GM12878 (cell line): ENCODE measurements around the gene MOB2. TPM values are rescaled to one million over a fixed set of nuclear protein-coding genes. Genes with fewer than 3 reads are reported as not detected.

Experiments
- ATAC-seq: fragments of 200-7000 bp; cut with Tn5 transposase; 3 replicates; pipeline ENCODE4 v1.9.1; 2020; ENCODE audit warnings: mild to moderate bottlenecking, moderate library complexity
- BruUV-seq: library from RNA; stranded (reverse); fragments of 400-500 nt; replicated peaks from 2 replicates; lab custom pipeline; 2021; lab: Mats Ljungman, UMichigan
- CTCF ChIA-PET: fragments of 300-600 bp; sonication (Branson Sonifier 250); formaldehyde crosslinking; extraction: SDS; loops from one replicate; lab custom pipeline; 2021; ENCODE audit warnings: inconsistent platforms; lab: Yijun Ruan, JAX
- POLR2A ChIA-PET: fragments of 350-600 bp; formaldehyde crosslinking; extraction: SDS; loops from one replicate; lab custom pipeline; 2021; ENCODE audit warnings: inconsistent platforms; lab: Charles Lee
- RAD21 ChIA-PET: fragments of 300-600 bp; sonication (Branson Sonifier 250); formaldehyde crosslinking; loops from one replicate; lab custom pipeline; 2023; ENCODE audit warnings: antibody characterized with exemption; ENCODE audit not compliant: unreplicated experiment; lab: Charles Lee
- SMC1A ChIA-PET: fragments of 300-600 bp; sonication (Branson Sonifier 250); formaldehyde crosslinking; loops from one replicate; lab custom pipeline; 2023; ENCODE audit not compliant: unreplicated experiment, uncharacterized antibody; lab: Charles Lee
- DNase-seq: peaks from one replicate; pipeline ENCODE4 v3.0.0-alpha.2; 2011; ENCODE audit warnings: low read depth, low spot score
- FAIRE-seq: peaks from 3 replicates; lab custom pipeline; 2011; peaks lifted over from hg19 to GRCh38; lab: Jason Lieb, UNC
- H2AFZ ChIP-seq: 2 replicates; pipeline ENCODE4 v1.6.0; 2011; ENCODE audit warnings: low read depth, low read length, control low read depth; ENCODE audit not compliant: control insufficient read depth
- H3K27ac ChIP-seq: 2 replicates; pipeline ENCODE4 v1.5.1; 2011; ENCODE audit warnings: control low read depth; ENCODE audit not compliant: control insufficient read depth, insufficient read depth
- H3K27me3 ChIP-seq, 2 experiments: replicated peaks in 1 of 2; 2 replicates each; pipeline versions ENCODE4 v1.6.0 to v1.6.1; 2011; ENCODE audit warnings: low read length in 1 of 2; ENCODE audit not compliant: control insufficient read depth in 2 of 2, insufficient read depth in 2 of 2
- H3K36me3 ChIP-seq, 2 experiments: 2 replicates each; pipeline ENCODE4 v1.5.1; 2011; ENCODE audit warnings: low read length in 1 of 2; ENCODE audit not compliant: control insufficient read depth in 2 of 2, insufficient read depth in 2 of 2
- H3K4me1 ChIP-seq: 2 replicates; pipeline ENCODE4 v1.6.1; 2011; ENCODE audit warnings: mild to moderate bottlenecking, low read length, moderate library complexity, mixed read lengths; ENCODE audit not compliant: control insufficient read depth, insufficient read depth
- H3K4me2 ChIP-seq: 2 replicates; pipeline ENCODE4 v1.6.0; 2011; ENCODE audit warnings: control low read depth; ENCODE audit not compliant: control insufficient read depth, insufficient read depth
- H3K4me3 ChIP-seq: fragments of 200-600 bp; sonication (generic); 2 replicates; pipeline ENCODE4 v1.5.1; 2016
- H3K79me2 ChIP-seq: 2 replicates; pipeline ENCODE4 v1.6.0; 2011; ENCODE audit warnings: low read length; ENCODE audit not compliant: control insufficient read depth, insufficient read depth
- H3K9ac ChIP-seq: 2 replicates; pipeline ENCODE4 v1.8.0; 2011; ENCODE audit warnings: low read length, control low read depth, mixed read lengths; ENCODE audit not compliant: control insufficient read depth, insufficient read depth
- H3K9me3 ChIP-seq: replicated peaks from 3 replicates; pipeline ENCODE4 v1.5.1; 2011; ENCODE audit warnings: mild to moderate bottlenecking, low read length; ENCODE audit not compliant: control insufficient read depth, insufficient read depth
- H4K20me1 ChIP-seq: 2 replicates; pipeline ENCODE4 v1.6.0; 2011; ENCODE audit not compliant: control insufficient read depth, insufficient read depth
- CHD4 ChIP-seq: fragments of 200-600 bp; sonication (generic); IDR thresholded peaks from 2 replicates; pipeline ENCODE4 v1.6.1; 2016; ENCODE audit warnings: mild to moderate bottlenecking
- GATAD2B ChIP-seq: fragments of 450-650 bp; conservative IDR thresholded peaks from 2 replicates; pipeline ENCODE4 v1.6.1; 2017; ENCODE audit warnings: low read depth, mild to moderate bottlenecking, moderate library complexity
- PKNOX1 ChIP-seq: fragments of 450-650 bp; IDR thresholded peaks from 2 replicates; pipeline ENCODE4 v1.6.1; 2016; ENCODE audit warnings: mild to moderate bottlenecking
- PML ChIP-seq: IDR thresholded peaks from 2 replicates; pipeline ENCODE4 v1.6.1; 2012; ENCODE audit warnings: low read length, inconsistent platforms
- POLR2A ChIP-seq: IDR thresholded peaks from 2 replicates; pipeline ENCODE4 v1.6.1; 2011; ENCODE audit warnings: low read depth, mild to moderate bottlenecking, low read length
- SPI1 ChIP-seq: IDR thresholded peaks from 2 replicates; pipeline ENCODE4 v1.6.1; 2011; ENCODE audit warnings: low read depth, mild to moderate bottlenecking, low read length, moderate library complexity, borderline replicate concordance; ENCODE audit not compliant: insufficient read depth
- SREBF1 ChIP-seq: IDR thresholded peaks from 2 replicates; pipeline ENCODE4 v1.6.1; 2012; ENCODE audit warnings: mild to moderate bottlenecking, low read length
- ZBTB4 ChIP-seq: fragments of 450-650 bp; formaldehyde crosslinking; IDR thresholded peaks from 2 replicates; pipeline ENCODE4 v1.4.0; 2022; ENCODE audit warnings: mild to moderate bottlenecking, moderate library complexity
- ZNF207 ChIP-seq: fragments of 450-650 bp; IDR thresholded peaks from 2 replicates; pipeline ENCODE4 v1.6.1; 2014; ENCODE audit warnings: antibody characterized with exemption, mild to moderate bottlenecking, borderline replicate concordance
- WGBS: methylation state at CpG from one replicate; pipeline ENCODE4 v1.1.6; 2016; ENCODE audit warnings: low lambda C conversion rate; ENCODE audit not compliant: insufficient replicate concordance, insufficient coverage; ENCODE audit errors: missing lambda C conversion rate; 5-methylcytosine and 5-hydroxymethylcytosine counted together
- in situ Hi-C: fragments of 300-500 bp; cut with MboI; formaldehyde crosslinking; loops from 9 replicates; pipeline ENCODE4 v1.14.3; 2018; ENCODE audit warnings: mixed read lengths
- intact Hi-C: fragments of 100-400 bp; cut with micrococcal nuclease; formaldehyde crosslinking; loops from one replicate; pipeline ENCODE4 v1.14.2; 2022; ENCODE audit not compliant: unreplicated experiment
- polyA plus RNA-seq, 11 experiments: library from polyadenylated mRNA; depleted of rRNA in 4 of 11; unstranded in 6 of 11; stranded (reverse) in 5 of 11; fragments of >200 nt; fragmentation: Nextera tagmentation in 4 of 11; fragmentation: Illumina TruSeq in 1 of 11; extraction: Ambion mirVana in 4 of 11; extraction: Trizol in 1 of 11; gene quantifications; 1 replicate in 1 of 11; 2 replicates in 10 of 11; pipeline versions ENCODE4 v1.2.1 to v1.2.3, GENCODE V29; 2011 to 2016; ENCODE audit warnings: inconsistent platforms in 2 of 11, missing spikeins in 2 of 11, low read depth in 1 of 11
- total RNA-seq, 4 experiments: library from RNA; depleted of rRNA in 3 of 4; stranded (reverse); fragments of >200 nt in 3 of 4; fragmentation: Illumina TruSeq in 1 of 4; extraction: Trizol in 1 of 4; gene quantifications; 2 replicates each; pipeline versions ENCODE4 v1.2.1 to v1.2.3, GENCODE V29; 2013 to 2021

The MOB2 gene
- total and polyA plus RNA-seq, 10 of the 15 experiments (the other 5 are each of a cell fraction or from before 2014, with no cell fraction given), result 0.10 to 34.6 (median 15.5) TPM

GRCh38 chr11:1472180-1473005 is 14.2 kb downstream of the MOB2 start:
- Histone ChIP-seq H3K79me2 (no peaks in the 10 kb centered on the region), H3K27me3 (no peaks in the 10 kb centered on the region), H3K36me3 (peaks cover 0 to 3% of the 10 kb centered on the region in 2 experiments; a peak in 2 of 4 replicates), H2AFZ (no peak overlapping the region), H4K20me1 (no peaks in the 10 kb centered on the region), H3K4me2 (no peak overlapping the region), H3K9me3 (no peaks in the 10 kb centered on the region), H3K4me1 (no peaks in the 10 kb centered on the region), H3K4me3 (no peak overlapping the region), H3K27ac (no peak overlapping the region), H3K9ac (no peak overlapping the region)
- in situ Hi-C loops (no loop called here), intact Hi-C loops (no loop called here)
- ChIA-PET CTCF (no interaction called here), RAD21 (no interaction called here), SMC1A (no interaction called here), POLR2A (no interaction called here)
- TF ChIP-seq POLR2A, result 0 out of 2 replicates have a peak, but pooled peaks have one; percentile 31
- no peak for TF ChIP-seq PML
- DNase-seq (no peak), ATAC-seq (no peak), FAIRE-seq (no peak)
- WGBS, result 78% methylated on average over 15 of the region's 21 CpGs
- BruUV-seq, result no TSS peak

- ChIA-PET CTCF (no interaction called here), SMC1A (no interaction called here), POLR2A (no interaction called here), RAD21 (no interaction called here)
- Histone ChIP-seq H3K4me2 (no peak overlapping the region), H3K9ac (no peak overlapping the region), H3K4me3 (no peak overlapping the region), H4K20me1 (no peaks in the 10 kb centered on the region), H2AFZ (no peak overlapping the region), H3K27ac (no peak overlapping the region), H3K36me3 (peaks cover 0 to 3% of the 10 kb centered on the region in 2 experiments; a peak in 2 of 4 replicates), H3K4me1 (no peaks in the 10 kb centered on the region), H3K79me2 (no peaks in the 10 kb centered on the region), H3K9me3 (no peaks in the 10 kb centered on the region), H3K27me3 (no peaks in the 10 kb centered on the region)
- TF ChIP-seq GATAD2B (no peak), PKNOX1 (no peak), SPI1 (no peak), ZNF207 (no peak), ZBTB4 (CRISPR knock-in tag) (no peak), CHD4 (no peak), SREBF1 (no peak)
- no peak for DNase-seq
- no peak for ATAC-seq
- no TSS peak for BruUV-seq
- no peak for FAIRE-seq
- intact Hi-C loops, result no loop called here
- WGBS, result 80% methylated on average over 9 of the region's 9 CpGs
- in situ Hi-C loops, result no loop called here
Measured at GRCh38 chr11:1471736-1472135, 14.8 kb downstream of the MOB2 start.
